Measurements from ENCODE around the gene ARSB.

The ARSB gene

GRCh38 chr5:78985116-78985724, at the start of gene ARSB:
ARSB (minus strand) TSS chr5:78985310; CDS start chr5:78985248, 62 bp downstream.
- in situ Hi-C loops (cut with HindIII; ENCODE audit: low pct_ligation_motif_present, low pct_unique_long_range_greater_than_20kb, low sequenced_read_pairs) = no loop called here
- DNase-seq = peak; percentile 47

GRCh38 chr5:79032782-79033181, 47.7 kb upstream of the ARSB start:
- DNase-seq = no peak
- in situ Hi-C loops (cut with HindIII; ENCODE audit: low pct_ligation_motif_present, low pct_unique_long_range_greater_than_20kb, low sequenced_read_pairs) = no loop called here

GRCh38 chr5:79032031-79032695, 47.1 kb upstream of the ARSB start:
- DNase-seq = no peak
- in situ Hi-C loops (cut with HindIII; ENCODE audit: low pct_ligation_motif_present, low pct_unique_long_range_greater_than_20kb, low sequenced_read_pairs) = no loop called here

- DNase-seq = no peak
- in situ Hi-C loops (cut with HindIII; ENCODE audit: low pct_ligation_motif_present, low pct_unique_long_range_greater_than_20kb, low sequenced_read_pairs) = no loop called here
Measured at GRCh38 chr5:79031485-79031867, 46.4 kb upstream of the ARSB start.

- in situ Hi-C loops (cut with HindIII; ENCODE audit: low pct_ligation_motif_present, low pct_unique_long_range_greater_than_20kb, low sequenced_read_pairs) = no loop called here
- DNase-seq = peak; percentile 74
Measured at GRCh38 chr5:79030663-79031484, 45.8 kb upstream of the ARSB start.

GRCh38 chr5:79025054-79025472, 40.0 kb upstream of the ARSB start:
- peak; percentile 62 for DNase-seq
- in situ Hi-C loops (cut with HindIII; ENCODE audit: low pct_ligation_motif_present, low pct_unique_long_range_greater_than_20kb, low sequenced_read_pairs) = no loop called here

GRCh38 chr5:79023947-79024346, 38.8 kb upstream of the ARSB start:
- in situ Hi-C loops (cut with HindIII; ENCODE audit: low pct_ligation_motif_present, low pct_unique_long_range_greater_than_20kb, low sequenced_read_pairs) = no loop called here
- no peak for DNase-seq

GRCh38 chr5:79023348-79023747, 38.2 kb upstream of the ARSB start:
- in situ Hi-C loops (cut with HindIII; ENCODE audit: low pct_ligation_motif_present, low pct_unique_long_range_greater_than_20kb, low sequenced_read_pairs) = no loop called here
- no peak for DNase-seq

- in situ Hi-C loops (cut with HindIII; ENCODE audit: low pct_ligation_motif_present, low pct_unique_long_range_greater_than_20kb, low sequenced_read_pairs) = no loop called here
- DNase-seq = no peak
Measured at GRCh38 chr5:79022771-79023170, 37.7 kb upstream of the ARSB start.

- in situ Hi-C loops (cut with HindIII; ENCODE audit: low pct_ligation_motif_present, low pct_unique_long_range_greater_than_20kb, low sequenced_read_pairs) = no loop called here
Measured at GRCh38 chr5:79021753-79022152, 36.6 kb upstream of the ARSB start.

GRCh38 chr5:79020861-79021561, 35.9 kb upstream of the ARSB start:
- in situ Hi-C loops (cut with HindIII; ENCODE audit: low pct_ligation_motif_present, low pct_unique_long_range_greater_than_20kb, low sequenced_read_pairs) = no loop called here
- peak; percentile 61 for DNase-seq

More at GRCh38 chr5:79021753-79022152, 36.6 kb upstream of the ARSB start:
- DNase-seq = no peak

- DNase-seq = no peak
- in situ Hi-C loops (cut with HindIII; ENCODE audit: low pct_ligation_motif_present, low pct_unique_long_range_greater_than_20kb, low sequenced_read_pairs) = no loop called here
Measured at GRCh38 chr5:79014631-79015030, 29.5 kb upstream of the ARSB start.

- in situ Hi-C loops (cut with HindIII; ENCODE audit: low pct_ligation_motif_present, low pct_unique_long_range_greater_than_20kb, low sequenced_read_pairs) = no loop called here
- DNase-seq = no peak
Measured at GRCh38 chr5:79011869-79012268, 26.8 kb upstream of the ARSB start.

GRCh38 chr5:79011219-79011836, 26.2 kb upstream of the ARSB start:
- in situ Hi-C loops (cut with HindIII; ENCODE audit: low pct_ligation_motif_present, low pct_unique_long_range_greater_than_20kb, low sequenced_read_pairs) = no loop called here
- DNase-seq = no peak

GRCh38 chr5:79008362-79008761, 23.3 kb upstream of the ARSB start:
- in situ Hi-C loops (cut with HindIII; ENCODE audit: low pct_ligation_motif_present, low pct_unique_long_range_greater_than_20kb, low sequenced_read_pairs) = no loop called here
- no peak for DNase-seq

- in situ Hi-C loops (cut with HindIII; ENCODE audit: low pct_ligation_motif_present, low pct_unique_long_range_greater_than_20kb, low sequenced_read_pairs) = no loop called here
- DNase-seq = no peak
Measured at GRCh38 chr5:79007872-79008271, 22.8 kb upstream of the ARSB start.

GRCh38 chr5:79005936-79006631, 21.0 kb upstream of the ARSB start:
- in situ Hi-C loops (cut with HindIII; ENCODE audit: low pct_ligation_motif_present, low pct_unique_long_range_greater_than_20kb, low sequenced_read_pairs) = no loop called here
- DNase-seq = no peak

- no peak for DNase-seq
- in situ Hi-C loops (cut with HindIII; ENCODE audit: low pct_ligation_motif_present, low pct_unique_long_range_greater_than_20kb, low sequenced_read_pairs) = no loop called here
Measured at GRCh38 chr5:79005151-79005550, 20.0 kb upstream of the ARSB start.
